Chondrocyte (in vitro differentiated cells): ENCODE data around the gene CPOX. TPM values are rescaled to one million over a fixed set of nuclear protein-coding genes. Genes with fewer than 3 reads are reported as not detected.

Experiments used
- DNase-seq: peaks from one replicate; pipeline ENCODE4 v3.0.0; 2021; ENCODE audit warnings: mixed read lengths, low spot score
- H3K27ac Mint-ChIP-seq: one replicate; pipeline ENCODE4 v1.8.0; 2021; ENCODE audit warnings: mild to moderate bottlenecking, moderate library complexity, mixed read lengths; ENCODE audit not compliant: unreplicated experiment
- H3K27me3 Mint-ChIP-seq: 2 replicates; pipeline ENCODE4 v1.8.0; 2021; ENCODE audit warnings: low read depth, mixed read lengths
- H3K36me3 Mint-ChIP-seq: 2 replicates; pipeline ENCODE4 v1.8.0; 2021; ENCODE audit warnings: low read depth, mixed read lengths
- H3K4me1 Mint-ChIP-seq: 2 replicates; pipeline ENCODE4 v1.8.0; 2021; ENCODE audit warnings: low read depth, mild to moderate bottlenecking, mixed read lengths
- H3K4me3 Mint-ChIP-seq: one replicate; pipeline ENCODE4 v1.8.0; 2021; ENCODE audit warnings: mild to moderate bottlenecking, moderate library complexity, mixed read lengths; ENCODE audit not compliant: unreplicated experiment
- H3K9me3 Mint-ChIP-seq: 2 replicates; pipeline ENCODE4 v1.8.0; 2021; ENCODE audit warnings: low read depth, mixed read lengths
- total RNA-seq: library from RNA; stranded (reverse); gene quantifications from 3 replicates; pipeline ENCODE4 v1.2.1, GENCODE V29; 2021
- TF ChIP-seq, protein P1 (sequence below): fragments of 200-600 bp; sonication (generic); IDR thresholded peaks from 2 replicates; pipeline ENCODE4 v1.5.0; 2021; ENCODE audit warnings: antibody characterized with exemption, mild to moderate bottlenecking, moderate library complexity

The CPOX gene
- total RNA-seq, 1 donor from 2014 or later: 16.2 TPM

DNA sequence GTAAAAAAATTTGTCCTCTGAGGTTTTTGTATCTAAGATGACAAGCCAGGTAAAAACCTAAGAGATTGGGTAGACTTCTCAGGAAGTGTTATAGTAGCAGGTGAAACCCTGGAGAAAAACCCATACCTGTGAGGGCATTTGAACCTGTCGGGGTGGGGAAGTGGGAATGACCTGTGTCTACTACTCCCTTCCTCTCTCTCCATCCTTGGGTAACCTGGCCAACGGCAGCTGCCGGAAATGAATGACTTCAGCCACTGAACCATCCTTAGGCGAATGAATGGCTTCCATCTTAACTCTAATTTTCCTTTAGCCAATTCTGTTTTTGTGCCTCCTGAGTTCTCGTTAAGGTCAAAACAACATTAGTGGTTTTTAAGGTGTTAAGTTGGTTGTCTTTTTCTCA is 44.9 kb downstream of the CPOX start:
- Mint-ChIP-seq H3K27ac (no peak overlapping the region), H3K4me3 (no peak overlapping the region), H3K9me3 (no peaks in the 10 kb centered on the region), H3K27me3 (peaks cover 67% of the 10 kb centered on the region), H3K4me1 (no peaks in the 10 kb centered on the region), H3K36me3 (peaks cover 2% of the 10 kb centered on the region)
- DNase-seq: no peak
- TF ChIP-seq, protein P1, sequence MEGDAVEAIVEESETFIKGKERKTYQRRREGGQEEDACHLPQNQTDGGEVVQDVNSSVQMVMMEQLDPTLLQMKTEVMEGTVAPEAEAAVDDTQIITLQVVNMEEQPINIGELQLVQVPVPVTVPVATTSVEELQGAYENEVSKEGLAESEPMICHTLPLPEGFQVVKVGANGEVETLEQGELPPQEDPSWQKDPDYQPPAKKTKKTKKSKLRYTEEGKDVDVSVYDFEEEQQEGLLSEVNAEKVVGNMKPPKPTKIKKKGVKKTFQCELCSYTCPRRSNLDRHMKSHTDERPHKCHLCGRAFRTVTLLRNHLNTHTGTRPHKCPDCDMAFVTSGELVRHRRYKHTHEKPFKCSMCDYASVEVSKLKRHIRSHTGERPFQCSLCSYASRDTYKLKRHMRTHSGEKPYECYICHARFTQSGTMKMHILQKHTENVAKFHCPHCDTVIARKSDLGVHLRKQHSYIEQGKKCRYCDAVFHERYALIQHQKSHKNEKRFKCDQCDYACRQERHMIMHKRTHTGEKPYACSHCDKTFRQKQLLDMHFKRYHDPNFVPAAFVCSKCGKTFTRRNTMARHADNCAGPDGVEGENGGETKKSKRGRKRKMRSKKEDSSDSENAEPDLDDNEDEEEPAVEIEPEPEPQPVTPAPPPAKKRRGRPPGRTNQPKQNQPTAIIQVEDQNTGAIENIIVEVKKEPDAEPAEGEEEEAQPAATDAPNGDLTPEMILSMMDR: no peak

DNA sequence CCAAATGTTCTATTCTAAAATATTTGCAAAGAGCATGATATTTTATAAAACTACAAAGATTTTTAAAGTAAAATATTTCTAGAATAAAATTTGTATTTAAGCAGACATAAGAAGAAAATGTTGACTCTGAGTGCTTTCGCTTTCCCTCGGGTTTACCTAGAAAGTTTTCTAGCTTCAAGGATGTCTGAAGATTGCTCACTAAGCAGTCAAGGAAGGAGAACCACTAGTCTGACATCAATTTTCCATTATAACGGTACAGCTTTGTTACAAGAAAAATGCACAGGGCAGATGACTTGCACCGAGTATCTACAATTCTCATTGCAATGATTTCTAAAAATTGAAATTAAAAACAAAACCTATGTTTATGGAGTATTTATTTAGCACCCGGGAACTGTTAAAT is 47.5 kb downstream of the CPOX start:
- TF ChIP-seq, protein P1: no peak
- no peak for DNase-seq
- no peaks in the 10 kb centered on the region for H3K9me3 Mint-ChIP-seq
- no peak overlapping the region for H3K4me3 Mint-ChIP-seq
- H3K36me3 Mint-ChIP-seq: peaks cover under 1% of the 10 kb centered on the region
- H3K4me1 Mint-ChIP-seq: no peaks in the 10 kb centered on the region
- peaks cover 58% of the 10 kb centered on the region for H3K27me3 Mint-ChIP-seq
- H3K27ac Mint-ChIP-seq: no peak overlapping the region

DNA sequence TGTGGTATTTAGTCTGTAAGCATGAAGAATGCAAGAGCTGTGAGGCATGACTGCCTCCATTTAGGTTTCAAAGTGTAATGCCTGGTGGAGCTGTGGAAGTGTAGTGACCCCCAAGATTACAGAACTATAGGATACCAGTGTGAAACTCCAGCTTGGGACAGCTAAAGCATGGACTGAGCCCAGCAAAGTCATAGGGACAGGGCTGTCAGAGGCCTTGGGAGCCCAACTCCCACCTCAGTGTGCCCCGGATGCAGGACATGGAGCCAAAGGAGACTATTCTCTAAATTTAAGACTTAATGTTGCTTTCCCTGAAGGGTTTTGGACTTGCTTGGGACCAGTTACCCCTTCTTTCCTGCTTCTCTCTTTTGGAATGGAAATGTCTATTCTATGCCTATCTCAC is 50.8 kb downstream of the CPOX start:
- Mint-ChIP-seq H3K27ac (no peak overlapping the region), H3K36me3 (no peaks in the 10 kb centered on the region), H3K9me3 (no peaks in the 10 kb centered on the region), H3K4me3 (no peak overlapping the region), H3K27me3 (peaks cover 31% of the 10 kb centered on the region), H3K4me1 (no peaks in the 10 kb centered on the region)
- TF ChIP-seq, protein P1: no peak
- DNase-seq: no peak

DNA sequence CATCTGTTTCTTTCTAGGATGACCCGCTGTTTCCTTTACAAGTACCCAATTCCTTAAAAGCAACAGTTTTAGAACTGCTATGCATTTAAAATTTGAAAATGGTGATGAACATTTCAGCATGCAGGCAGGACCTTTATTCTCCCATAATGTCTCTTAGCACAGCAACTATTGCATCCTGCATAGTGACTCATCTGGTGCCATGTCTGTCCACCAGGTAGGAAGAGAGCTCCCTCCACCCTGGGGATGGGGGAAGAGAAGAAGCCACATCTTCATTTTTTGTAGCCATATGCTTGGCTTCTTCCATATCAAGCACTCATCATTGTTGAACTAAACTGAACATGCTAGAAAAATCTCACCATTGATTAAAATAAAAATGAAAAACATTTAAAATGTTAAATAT is 51.7 kb downstream of the CPOX start:
- TF ChIP-seq, protein P1: no peak
- Mint-ChIP-seq H3K4me1 (no peaks in the 10 kb centered on the region), H3K27me3 (peaks cover 31% of the 10 kb centered on the region), H3K36me3 (no peaks in the 10 kb centered on the region), H3K27ac (no peak overlapping the region), H3K4me3 (no peak overlapping the region), H3K9me3 (no peaks in the 10 kb centered on the region)
- DNase-seq: no peak

DNA sequence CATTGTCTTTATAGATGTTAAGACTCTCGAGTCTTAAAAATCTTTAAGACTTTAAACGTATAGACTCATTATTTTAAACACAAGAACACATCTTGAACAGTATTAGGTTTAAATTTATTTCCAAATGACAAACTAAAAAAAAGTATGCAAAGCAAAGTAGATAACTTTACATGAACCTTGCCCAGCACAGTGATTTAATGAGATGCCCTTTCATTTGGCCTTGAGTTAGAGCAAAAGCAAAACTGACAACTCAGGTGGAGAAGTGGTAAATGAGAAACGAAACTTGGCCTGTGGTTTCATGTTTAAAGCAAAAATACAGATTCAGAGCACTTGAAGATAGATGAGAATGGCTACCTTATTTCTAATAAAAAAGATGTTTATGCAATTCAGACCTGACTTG is 53.1 kb downstream of the CPOX start:
- H3K9me3 Mint-ChIP-seq: no peaks in the 10 kb centered on the region
- H3K27ac Mint-ChIP-seq: no peak overlapping the region
- TF ChIP-seq, protein P1: no peak
- H3K4me1 Mint-ChIP-seq: no peaks in the 10 kb centered on the region
- no peaks in the 10 kb centered on the region for H3K36me3 Mint-ChIP-seq
- DNase-seq: no peak
- H3K27me3 Mint-ChIP-seq: peaks cover 26% of the 10 kb centered on the region
- H3K4me3 Mint-ChIP-seq: no peak overlapping the region
